ENCODE measurements around the gene UBALD1.

UBALD1 gene

DNA sequence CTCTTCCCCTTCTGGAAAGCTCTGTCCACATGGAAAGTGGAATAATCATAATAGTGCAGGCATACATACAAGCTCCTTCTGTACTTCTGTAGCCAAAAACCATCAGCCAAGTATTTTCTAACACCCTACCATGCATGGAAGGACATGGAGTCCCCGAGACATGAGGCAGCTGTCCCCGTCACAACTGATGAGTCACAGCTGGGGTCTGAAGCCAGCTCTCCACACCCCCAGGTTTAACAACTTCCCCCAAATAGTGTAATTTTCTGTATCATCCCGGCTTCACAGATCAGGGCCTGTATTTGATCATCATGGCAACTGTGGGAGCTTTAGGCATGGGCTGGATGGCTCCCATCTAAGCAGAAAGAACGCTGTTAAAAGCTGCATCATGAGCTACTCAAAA, 42.0 kb downstream of the UBALD1 start:
- in situ Hi-C loops (cut with HindIII; ENCODE audit: low pct_unique_long_range_greater_than_20kb, low sequenced_read_pairs), result no loop called here
- no peak for DNase-seq (ENCODE audit: low read depth in 1 of 2, low spot score in 1 of 2)
- no peak for TF ChIP-seq JUND (IDR thresholded peaks at IDR 0.05; ENCODE audit: low read depth)

- no peak for DNase-seq (ENCODE audit: low read depth in 1 of 2, low spot score in 1 of 2)
- in situ Hi-C loops (cut with HindIII; ENCODE audit: low pct_unique_long_range_greater_than_20kb, low sequenced_read_pairs), result no loop called here
Measured at GRCh38 chr16:4570688-4571321, 43.9 kb downstream of the UBALD1 start.

DNA sequence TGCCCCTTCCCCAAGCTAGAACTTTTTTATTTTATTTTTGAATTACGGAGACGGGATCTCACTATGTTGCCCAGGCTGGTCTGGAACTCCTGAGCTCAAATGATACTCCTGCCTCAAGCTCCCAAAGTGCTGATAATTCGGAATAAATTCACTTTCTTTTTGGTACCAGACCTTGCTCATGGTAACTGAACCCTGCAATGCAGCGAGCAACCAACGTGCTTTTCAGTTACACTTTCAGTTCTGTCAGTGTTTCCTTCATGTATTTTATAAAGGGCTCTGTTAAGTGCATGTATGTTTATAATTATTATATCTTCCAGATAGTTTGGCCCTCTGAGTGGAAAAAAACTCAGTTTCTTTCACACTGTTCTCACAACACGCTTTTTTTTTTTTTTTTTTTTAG, 44.6 kb downstream of the UBALD1 start:
- in situ Hi-C loops (cut with HindIII; ENCODE audit: low pct_unique_long_range_greater_than_20kb, low sequenced_read_pairs), result no loop called here
- DNase-seq (ENCODE audit: low read depth in 1 of 2, low spot score in 1 of 2), result no peak
- TF ChIP-seq JUND (IDR thresholded peaks at IDR 0.05; ENCODE audit: low read depth), result no peak

More at GRCh38 chr16:4570688-4571321, 43.9 kb downstream of the UBALD1 start:
- no peak for TF ChIP-seq JUND (IDR thresholded peaks at IDR 0.05; ENCODE audit: low read depth)

- TF ChIP-seq JUND (IDR thresholded peaks at IDR 0.05; ENCODE audit: low read depth), result no peak
- DNase-seq (ENCODE audit: low read depth in 1 of 2, low spot score in 1 of 2), result no peak
- in situ Hi-C loops (cut with HindIII; ENCODE audit: low pct_unique_long_range_greater_than_20kb, low sequenced_read_pairs), result no loop called here
Measured at GRCh38 chr16:4566144-4566543, 48.5 kb downstream of the UBALD1 start.

DNA sequence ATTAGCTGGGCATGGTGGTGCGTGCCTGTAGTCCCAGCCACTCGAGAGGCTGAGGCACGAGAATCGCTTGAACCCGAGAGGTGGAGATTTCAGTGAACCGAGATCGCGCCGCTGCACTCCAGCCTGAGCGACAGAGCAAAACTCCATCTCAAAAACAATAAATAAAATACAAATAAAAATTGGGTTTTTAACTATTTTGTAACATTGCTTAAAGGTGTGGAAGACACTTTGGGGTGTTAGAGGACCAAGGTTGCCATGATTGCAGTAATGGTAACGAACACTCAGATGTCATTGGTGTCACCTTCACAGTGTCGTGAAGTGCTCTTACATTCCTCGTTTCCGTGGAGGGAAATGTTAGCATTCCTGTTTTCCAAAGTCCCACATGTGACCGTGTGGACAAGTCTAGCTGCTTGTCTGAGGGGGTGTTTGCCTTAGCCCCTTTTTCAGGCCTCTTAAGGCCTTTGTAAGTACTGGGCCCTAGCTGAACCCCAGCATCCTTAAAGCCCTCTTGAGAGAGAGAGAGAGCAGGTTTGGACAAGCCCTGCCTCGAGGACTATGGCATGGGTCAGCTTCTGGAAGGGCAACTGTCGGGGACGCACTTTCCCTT, 49.9 kb downstream of the UBALD1 start:
- DNase-seq (ENCODE audit: low read depth in 1 of 2, low spot score in 1 of 2), result no peak
- in situ Hi-C loops (cut with HindIII; ENCODE audit: low pct_unique_long_range_greater_than_20kb, low sequenced_read_pairs), result no loop called here
- TF ChIP-seq JUND (IDR thresholded peaks at IDR 0.05; ENCODE audit: low read depth), result no peak

DNA sequence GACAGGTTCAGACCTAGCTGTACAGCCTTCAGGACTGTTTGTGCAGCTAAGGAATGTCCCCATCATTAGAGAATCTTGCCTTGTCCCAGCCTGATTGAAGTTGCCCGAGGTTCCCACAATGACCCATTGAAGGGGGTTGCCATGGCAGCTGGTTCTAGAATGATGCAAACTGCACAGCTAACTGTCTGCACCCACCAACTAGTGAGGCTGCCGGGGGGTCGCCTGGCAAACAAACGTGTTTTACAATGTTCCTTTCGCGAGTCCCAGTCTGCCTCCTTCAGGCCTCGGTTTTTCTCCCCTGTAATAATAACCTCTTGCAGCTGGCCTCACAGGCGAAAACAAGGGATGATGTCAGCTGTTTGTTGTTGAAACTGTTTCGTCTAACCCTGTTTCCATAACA, 53.1 kb downstream of the UBALD1 start:
- in situ Hi-C loops (cut with HindIII; ENCODE audit: low pct_unique_long_range_greater_than_20kb, low sequenced_read_pairs), result no loop called here
- no peak for TF ChIP-seq JUND (IDR thresholded peaks at IDR 0.05; ENCODE audit: low read depth)
- no peak for DNase-seq (ENCODE audit: low read depth in 1 of 2, low spot score in 1 of 2)
